Tibial nerve (tissue), 4 donors: ENCODE measurements around the gene TBC1D1.

Experiments used
- CTCF ChIP-seq, 5 experiments: fragments of 200-600 bp in 3 of 5; fragments of 450-650 bp in 2 of 5; sonication (generic) in 3 of 5; IDR thresholded peaks; one replicate each; pipeline ENCODE4 v1.5.1; 2016 to 2019; ENCODE audit warnings: antibody characterized with exemption in 5 of 5, mild to moderate bottlenecking in 3 of 5, moderate library complexity in 2 of 5
- EP300 ChIP-seq, 2 donors: sonication (generic); formaldehyde crosslinking; IDR thresholded peaks; one replicate each; pipeline ENCODE4 v1.6.1; 2017; ENCODE audit warnings: antibody characterized with exemption in 2 of 2, mild to moderate bottlenecking in 1 of 2
- POLR2A ChIP-seq, 2 donors: fragments of 450-650 bp; IDR thresholded peaks; one replicate each; pipeline ENCODE4 v1.6.1; 2017; ENCODE audit warnings: antibody characterized with exemption in 2 of 2, mild to moderate bottlenecking in 2 of 2, moderate library complexity in 2 of 2

- TF ChIP-seq EP300 (IDR thresholded peaks at IDR 0.05) (no peak), CTCF (IDR thresholded peaks at IDR 0.05) (no peak), POLR2A (IDR thresholded peaks at IDR 0.05) (no peak)
Measured at GRCh38 chr4:38007645-38008044, 116.8 kb downstream of the TBC1D1 start.
